ENCODE measurements around the gene TRMT2A. TPM values are rescaled to one million over a fixed set of nuclear protein-coding genes. Genes with fewer than 3 reads are reported as not detected.

TRMT2A gene
- total and polyA plus RNA-seq, 2 of the 8 experiments (the other 6 are each of a cell fraction or from before 2014, with no cell fraction given), result 44.9 to 50.3 TPM

- no peak for TF ChIP-seq RFX5 (IDR thresholded peaks at IDR 0.05; ENCODE audit: borderline replicate concordance, low read depth, low read length)
- TF ChIP-seq JUND (IDR thresholded peaks at IDR 0.05; ENCODE audit: low read length), result no peak
- no peak for TF ChIP-seq BCL11A (IDR thresholded peaks at IDR 0.05; ENCODE audit: low read depth in 2 of 2, low read length in 2 of 2)
- TF ChIP-seq EGR1 (IDR thresholded peaks at IDR 0.05; ENCODE audit: borderline replicate concordance, low read depth, low read length), result no peak
- TF ChIP-seq, protein P1, sequence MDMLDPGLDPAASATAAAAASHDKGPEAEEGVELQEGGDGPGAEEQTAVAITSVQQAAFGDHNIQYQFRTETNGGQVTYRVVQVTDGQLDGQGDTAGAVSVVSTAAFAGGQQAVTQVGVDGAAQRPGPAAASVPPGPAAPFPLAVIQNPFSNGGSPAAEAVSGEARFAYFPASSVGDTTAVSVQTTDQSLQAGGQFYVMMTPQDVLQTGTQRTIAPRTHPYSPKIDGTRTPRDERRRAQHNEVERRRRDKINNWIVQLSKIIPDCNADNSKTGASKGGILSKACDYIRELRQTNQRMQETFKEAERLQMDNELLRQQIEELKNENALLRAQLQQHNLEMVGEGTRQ (IDR thresholded peaks at IDR 0.05; ENCODE audit: low read length), result no peak
- no peak for TF ChIP-seq CEBPB (IDR thresholded peaks at IDR 0.05; ENCODE audit: low read depth, low read length)
Observed at GRCh38 chr22:20094197-20094807, 22.7 kb downstream of the TRMT2A start (continued).
